Activated CD4-positive, alpha-beta T cell treated with anti-CD3 and anti-CD28 coated beads, Interleukin-2, amount 50 U/mL, for 16 hours (primary cell): ENCODE data around the gene BBLN.
"Not testable (repeated sequence)": the region's sequence is repeated elsewhere in the genome, so short reads cannot be mapped to it uniquely, and the experiment has no call there.

Experiments used
- DNase-seq: peaks from one replicate; pipeline ENCODE4 v3.0.0-alpha.2; 2020

Gene BBLN

GRCh38 chr9:128163523-128164306 is 3.6 kb downstream of the BBLN start:
- no peak for DNase-seq

- DNase-seq = no peak
Measured at GRCh38 chr9:128164307-128164885, 4.3 kb downstream of the BBLN start.

- DNase-seq = no peak
Measured at GRCh38 chr9:128166169-128166568, 6.1 kb downstream of the BBLN start.

GRCh38 chr9:128167209-128167608 is 7.1 kb downstream of the BBLN start:
- no peak for DNase-seq

GRCh38 chr9:128168731-128169308 is 8.8 kb downstream of the BBLN start:
- DNase-seq = no peak

GRCh38 chr9:128169492-128169891 is 9.4 kb downstream of the BBLN start:
- no peak for DNase-seq

GRCh38 chr9:128169925-128170324 is 9.9 kb downstream of the BBLN start:
- no peak for DNase-seq

GRCh38 chr9:128174062-128174461 is 14.0 kb downstream of the BBLN start:
- no peak for DNase-seq

- no peak for DNase-seq
Measured at GRCh38 chr9:128175102-128175563, 15.1 kb downstream of the BBLN start.

- no peak for DNase-seq
Measured at GRCh38 chr9:128175726-128176125, 15.7 kb downstream of the BBLN start.

- DNase-seq = no peak
Measured at GRCh38 chr9:128178806-128179431, 18.9 kb downstream of the BBLN start.

- DNase-seq = no peak
Measured at GRCh38 chr9:128180001-128180400, 19.9 kb downstream of the BBLN start.

GRCh38 chr9:128180447-128180846 is 20.4 kb downstream of the BBLN start:
- DNase-seq = no peak

- DNase-seq = not testable (repeated sequence)
Measured at GRCh38 chr9:128181480-128181879, 21.4 kb downstream of the BBLN start.

GRCh38 chr9:128182893-128183588 is 23.0 kb downstream of the BBLN start:
- DNase-seq = no peak

- no peak for DNase-seq
Measured at GRCh38 chr9:128185979-128186965, 26.2 kb downstream of the BBLN start.

GRCh38 chr9:128187361-128187760 is 27.3 kb downstream of the BBLN start:
- no peak for DNase-seq

- DNase-seq = no peak
Measured at GRCh38 chr9:128188209-128188608, 28.1 kb downstream of the BBLN start.

GRCh38 chr9:128190013-128190412 is 29.9 kb downstream of the BBLN start:
- DNase-seq = no peak

GRCh38 chr9:128190516-128191405 is 30.7 kb downstream of the BBLN start:
- no peak for DNase-seq
